GM12878 (cell line): ENCODE measurements around the gene RTCA. TPM values are rescaled to one million over a fixed set of nuclear protein-coding genes. Genes with fewer than 3 reads are reported as not detected.

Experiments used
- ATAC-seq: fragments of 200-7000 bp; cut with Tn5 transposase; 3 replicates; pipeline ENCODE4 v1.9.1; 2020; ENCODE audit warnings: mild to moderate bottlenecking, moderate library complexity
- BruUV-seq: library from RNA; stranded (reverse); fragments of 400-500 nt; replicated peaks from 2 replicates; lab custom pipeline; 2021; lab: Mats Ljungman, UMichigan
- CTCF ChIA-PET: fragments of 300-600 bp; sonication (Branson Sonifier 250); formaldehyde crosslinking; extraction: SDS; loops from one replicate; lab custom pipeline; 2021; ENCODE audit warnings: inconsistent platforms; lab: Yijun Ruan, JAX
- POLR2A ChIA-PET: fragments of 350-600 bp; formaldehyde crosslinking; extraction: SDS; loops from one replicate; lab custom pipeline; 2021; ENCODE audit warnings: inconsistent platforms; lab: Charles Lee
- RAD21 ChIA-PET: fragments of 300-600 bp; sonication (Branson Sonifier 250); formaldehyde crosslinking; loops from one replicate; lab custom pipeline; 2023; ENCODE audit warnings: antibody characterized with exemption; ENCODE audit not compliant: unreplicated experiment; lab: Charles Lee
- SMC1A ChIA-PET: fragments of 300-600 bp; sonication (Branson Sonifier 250); formaldehyde crosslinking; loops from one replicate; lab custom pipeline; 2023; ENCODE audit not compliant: unreplicated experiment, uncharacterized antibody; lab: Charles Lee
- DNase-seq: peaks from one replicate; pipeline ENCODE4 v3.0.0-alpha.2; 2011; ENCODE audit warnings: low read depth, low spot score
- FAIRE-seq: peaks from 3 replicates; lab custom pipeline; 2011; peaks lifted over from hg19 to GRCh38; lab: Jason Lieb, UNC
- H2AFZ ChIP-seq: 2 replicates; pipeline ENCODE4 v1.6.0; 2011; ENCODE audit warnings: low read depth, low read length, control low read depth; ENCODE audit not compliant: control insufficient read depth
- H3K27ac ChIP-seq: 2 replicates; pipeline ENCODE4 v1.5.1; 2011; ENCODE audit warnings: control low read depth; ENCODE audit not compliant: control insufficient read depth, insufficient read depth
- H3K27me3 ChIP-seq, 2 experiments: replicated peaks in 1 of 2; 2 replicates each; pipeline versions ENCODE4 v1.6.0 to v1.6.1; 2011; ENCODE audit warnings: low read length in 1 of 2; ENCODE audit not compliant: control insufficient read depth in 2 of 2, insufficient read depth in 2 of 2
- H3K36me3 ChIP-seq, 2 experiments: 2 replicates each; pipeline ENCODE4 v1.5.1; 2011; ENCODE audit warnings: low read length in 1 of 2; ENCODE audit not compliant: control insufficient read depth in 2 of 2, insufficient read depth in 2 of 2
- H3K4me1 ChIP-seq: 2 replicates; pipeline ENCODE4 v1.6.1; 2011; ENCODE audit warnings: mild to moderate bottlenecking, low read length, moderate library complexity, mixed read lengths; ENCODE audit not compliant: control insufficient read depth, insufficient read depth
- H3K4me2 ChIP-seq: 2 replicates; pipeline ENCODE4 v1.6.0; 2011; ENCODE audit warnings: control low read depth; ENCODE audit not compliant: control insufficient read depth, insufficient read depth
- H3K4me3 ChIP-seq: fragments of 200-600 bp; sonication (generic); 2 replicates; pipeline ENCODE4 v1.5.1; 2016
- H3K79me2 ChIP-seq: 2 replicates; pipeline ENCODE4 v1.6.0; 2011; ENCODE audit warnings: low read length; ENCODE audit not compliant: control insufficient read depth, insufficient read depth
- H3K9ac ChIP-seq: 2 replicates; pipeline ENCODE4 v1.8.0; 2011; ENCODE audit warnings: low read length, control low read depth, mixed read lengths; ENCODE audit not compliant: control insufficient read depth, insufficient read depth
- H3K9me3 ChIP-seq: replicated peaks from 3 replicates; pipeline ENCODE4 v1.5.1; 2011; ENCODE audit warnings: mild to moderate bottlenecking, low read length; ENCODE audit not compliant: control insufficient read depth, insufficient read depth
- H4K20me1 ChIP-seq: 2 replicates; pipeline ENCODE4 v1.6.0; 2011; ENCODE audit not compliant: control insufficient read depth, insufficient read depth
- ATF7 ChIP-seq: fragments of 450-650 bp; IDR thresholded peaks from 2 replicates; pipeline ENCODE4 v1.6.1; 2016; ENCODE audit warnings: low read depth, mild to moderate bottlenecking
- BACH1 ChIP-seq: fragments of 450-650 bp; IDR thresholded peaks from 2 replicates; pipeline ENCODE4 v1.6.1; 2017; ENCODE audit warnings: mild to moderate bottlenecking, borderline replicate concordance
- CREB1 ChIP-seq: IDR thresholded peaks from 2 replicates; pipeline ENCODE4 v1.6.1; 2012; ENCODE audit warnings: low read depth, mild to moderate bottlenecking, inconsistent platforms
- EP300 ChIP-seq, 2 experiments: fragments of 150-350 bp in 1 of 2; IDR thresholded peaks; 2 replicates each; pipeline ENCODE4 v1.6.1; 2011 to 2012; ENCODE audit warnings: low read depth in 2 of 2, low read length in 2 of 2, borderline replicate concordance in 1 of 2, improper control_type of control experiment in 1 of 2, inconsistent platforms in 1 of 2; ENCODE audit not compliant: control insufficient read depth in 1 of 2
- FOXK2 ChIP-seq: fragments of 450-650 bp; IDR thresholded peaks from 2 replicates; pipeline ENCODE4 v1.6.1; 2017; ENCODE audit warnings: mild to moderate bottlenecking, moderate library complexity
- GABPA ChIP-seq: IDR thresholded peaks from 2 replicates; pipeline ENCODE4 v1.6.1; 2014; ENCODE audit warnings: antibody characterized with exemption, low read depth, mild to moderate bottlenecking, inconsistent platforms
- HDAC2 ChIP-seq: fragments of 200-600 bp; sonication (generic); IDR thresholded peaks from 2 replicates; pipeline ENCODE4 v1.6.1; 2017
- HDGF ChIP-seq: fragments of 450-650 bp; IDR thresholded peaks from 2 replicates; pipeline ENCODE4 v1.6.1; 2016; ENCODE audit warnings: antibody characterized with exemption
- MEF2B ChIP-seq: fragments of 450-650 bp; IDR thresholded peaks from 2 replicates; pipeline ENCODE4 v1.6.1; 2018; ENCODE audit warnings: mild to moderate bottlenecking, moderate library complexity; ENCODE audit not compliant: partially characterized antibody, poor library complexity, severe bottlenecking
- YBX1 ChIP-seq: fragments of 450-650 bp; IDR thresholded peaks from 2 replicates; pipeline ENCODE4 v1.6.1; 2016; ENCODE audit warnings: antibody characterized with exemption
- ZNF592 ChIP-seq: fragments of 450-650 bp; IDR thresholded peaks from 2 replicates; pipeline ENCODE4 v1.6.1; 2017; ENCODE audit warnings: mild to moderate bottlenecking, moderate library complexity
- ZNF622 ChIP-seq: fragments of 450-650 bp; IDR thresholded peaks from 2 replicates; pipeline ENCODE4 v1.6.1; 2017; ENCODE audit warnings: mild to moderate bottlenecking, inconsistent platforms
- ZZZ3 ChIP-seq: IDR thresholded peaks from 2 replicates; pipeline ENCODE4 v1.6.1; 2011; ENCODE audit warnings: low read depth; ENCODE audit not compliant: control insufficient read depth, insufficient read length
- WGBS: methylation state at CpG from one replicate; pipeline ENCODE4 v1.1.6; 2016; ENCODE audit warnings: low lambda C conversion rate; ENCODE audit not compliant: insufficient replicate concordance, insufficient coverage; ENCODE audit errors: missing lambda C conversion rate; 5-methylcytosine and 5-hydroxymethylcytosine counted together
- in situ Hi-C: fragments of 300-500 bp; cut with MboI; formaldehyde crosslinking; loops from 9 replicates; pipeline ENCODE4 v1.14.3; 2018; ENCODE audit warnings: mixed read lengths
- intact Hi-C: fragments of 100-400 bp; cut with micrococcal nuclease; formaldehyde crosslinking; loops from one replicate; pipeline ENCODE4 v1.14.2; 2022; ENCODE audit not compliant: unreplicated experiment
- polyA plus RNA-seq, 11 experiments: library from polyadenylated mRNA; depleted of rRNA in 4 of 11; unstranded in 6 of 11; stranded (reverse) in 5 of 11; fragments of >200 nt; fragmentation: Nextera tagmentation in 4 of 11; fragmentation: Illumina TruSeq in 1 of 11; extraction: Ambion mirVana in 4 of 11; extraction: Trizol in 1 of 11; gene quantifications; 1 replicate in 1 of 11; 2 replicates in 10 of 11; pipeline versions ENCODE4 v1.2.1 to v1.2.3, GENCODE V29; 2011 to 2016; ENCODE audit warnings: inconsistent platforms in 2 of 11, missing spikeins in 2 of 11, low read depth in 1 of 11
- total RNA-seq, 4 experiments: library from RNA; depleted of rRNA in 3 of 4; stranded (reverse); fragments of >200 nt in 3 of 4; fragmentation: Illumina TruSeq in 1 of 4; extraction: Trizol in 1 of 4; gene quantifications; 2 replicates each; pipeline versions ENCODE4 v1.2.1 to v1.2.3, GENCODE V29; 2013 to 2021
- TF ChIP-seq, protein P1 (sequence below): IDR thresholded peaks from 2 replicates; pipeline ENCODE4 v1.6.1; 2012; ENCODE audit warnings: improper control_type of control experiment, low read depth, low read length; ENCODE audit not compliant: insufficient replicate concordance

The RTCA gene
- total and polyA plus RNA-seq, 10 of the 15 experiments (the other 5 are each of a cell fraction or from before 2014, with no cell fraction given), result 10.3 to 63.5 (median 37.3) TPM

GRCh38 chr1:100266741-100267140 lies 725 bp downstream of the RTCA start:
- no peak for TF ChIP-seq GABPA
- no peak for TF ChIP-seq MEF2B
- TF ChIP-seq YBX1, result no peak
- no peak for TF ChIP-seq HDAC2
- no peak for TF ChIP-seq BACH1
- no peak for TF ChIP-seq ATF7
- TF ChIP-seq CREB1, result no peak
- TF ChIP-seq EP300 (IDR thresholded peaks at IDR 0.05; ENCODE audit: borderline replicate concordance in 1 of 2, control insufficient read depth in 1 of 2, low read depth in 2 of 2, low read length in 2 of 2), result no peak
- no peak for TF ChIP-seq ZNF622
- TF ChIP-seq FOXK2, result no peak
- no peak for TF ChIP-seq ZNF592
- TF ChIP-seq HDGF, result no peak
- no peak for TF ChIP-seq ZZZ3
- TF ChIP-seq, protein P1, sequence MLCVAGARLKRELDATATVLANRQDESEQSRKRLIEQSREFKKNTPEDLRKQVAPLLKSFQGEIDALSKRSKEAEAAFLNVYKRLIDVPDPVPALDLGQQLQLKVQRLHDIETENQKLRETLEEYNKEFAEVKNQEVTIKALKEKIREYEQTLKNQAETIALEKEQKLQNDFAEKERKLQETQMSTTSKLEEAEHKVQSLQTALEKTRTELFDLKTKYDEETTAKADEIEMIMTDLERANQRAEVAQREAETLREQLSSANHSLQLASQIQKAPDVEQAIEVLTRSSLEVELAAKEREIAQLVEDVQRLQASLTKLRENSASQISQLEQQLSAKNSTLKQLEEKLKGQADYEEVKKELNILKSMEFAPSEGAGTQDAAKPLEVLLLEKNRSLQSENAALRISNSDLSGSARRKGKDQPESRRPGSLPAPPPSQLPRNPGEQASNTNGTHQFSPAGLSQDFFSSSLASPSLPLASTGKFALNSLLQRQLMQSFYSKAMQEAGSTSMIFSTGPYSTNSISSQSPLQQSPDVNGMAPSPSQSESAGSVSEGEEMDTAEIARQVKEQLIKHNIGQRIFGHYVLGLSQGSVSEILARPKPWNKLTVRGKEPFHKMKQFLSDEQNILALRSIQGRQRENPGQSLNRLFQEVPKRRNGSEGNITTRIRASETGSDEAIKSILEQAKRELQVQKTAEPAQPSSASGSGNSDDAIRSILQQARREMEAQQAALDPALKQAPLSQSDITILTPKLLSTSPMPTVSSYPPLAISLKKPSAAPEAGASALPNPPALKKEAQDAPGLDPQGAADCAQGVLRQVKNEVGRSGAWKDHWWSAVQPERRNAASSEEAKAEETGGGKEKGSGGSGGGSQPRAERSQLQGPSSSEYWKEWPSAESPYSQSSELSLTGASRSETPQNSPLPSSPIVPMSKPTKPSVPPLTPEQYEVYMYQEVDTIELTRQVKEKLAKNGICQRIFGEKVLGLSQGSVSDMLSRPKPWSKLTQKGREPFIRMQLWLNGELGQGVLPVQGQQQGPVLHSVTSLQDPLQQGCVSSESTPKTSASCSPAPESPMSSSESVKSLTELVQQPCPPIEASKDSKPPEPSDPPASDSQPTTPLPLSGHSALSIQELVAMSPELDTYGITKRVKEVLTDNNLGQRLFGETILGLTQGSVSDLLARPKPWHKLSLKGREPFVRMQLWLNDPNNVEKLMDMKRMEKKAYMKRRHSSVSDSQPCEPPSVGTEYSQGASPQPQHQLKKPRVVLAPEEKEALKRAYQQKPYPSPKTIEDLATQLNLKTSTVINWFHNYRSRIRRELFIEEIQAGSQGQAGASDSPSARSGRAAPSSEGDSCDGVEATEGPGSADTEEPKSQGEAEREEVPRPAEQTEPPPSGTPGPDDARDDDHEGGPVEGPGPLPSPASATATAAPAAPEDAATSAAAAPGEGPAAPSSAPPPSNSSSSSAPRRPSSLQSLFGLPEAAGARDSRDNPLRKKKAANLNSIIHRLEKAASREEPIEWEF, result no peak
- TF ChIP-seq, all 136 proteins: peak for 0
- peak overlapping the region; percentile 95 for H2AFZ ChIP-seq
- H3K27me3 ChIP-seq, result no peaks in the 10 kb centered on the region
- intact Hi-C loops, result loop anchor here (1.0 to 5.0 kb wide), 2 partner anchors 85 to 229 kb away; a partner anchor contains a TSS
- H3K4me1 ChIP-seq, result peaks cover 2% of the 10 kb centered on the region; the same call in 1 of the 2 replicates
- peak overlapping the region; percentile 100 for H3K4me3 ChIP-seq
- peaks cover 2 to 23% of the 10 kb centered on the region in 2 experiments for H3K36me3 ChIP-seq
- ChIA-PET RAD21 (interaction anchor here (1.2 to 2.9 kb wide), 5 partner anchors 17 to 229 kb away, joined by 4 to 22 read pairs (median 10); partner anchors contain the start of genes CDC14A and DBT), SMC1A (interaction anchor here (0.6 to 3.7 kb wide), 13 partner anchors 17 to 453 kb away, joined by 3 to 32 read pairs (median 4); partner anchors contain the start of genes CDC14A, DBT, SASS6 and TRMT13), POLR2A (interaction anchor here (0.6 to 2.9 kb wide), 8 partner anchors 16 to 213 kb away, joined by 3 to 24 read pairs (median 4); partner anchors contain the start of gene DBT), CTCF (interaction anchor here (1.2 to 3.4 kb wide), 6 partner anchors 17 to 192 kb away, joined by 4 to 18 read pairs (median 10); partner anchors contain the start of genes CDC14A and DBT)
- peak overlapping the region; percentile 73 for H3K27ac ChIP-seq
- H3K79me2 ChIP-seq, result peaks cover 26% of the 10 kb centered on the region
- TSS peak; percentile 74 for BruUV-seq
- in situ Hi-C loops, result no loop called here
- H4K20me1 ChIP-seq, result no peaks in the 10 kb centered on the region; the same call in 1 of the 2 replicates
- peak overlapping the region; percentile 93 for H3K9ac ChIP-seq
- FAIRE-seq, result no peak
- H3K9me3 ChIP-seq, result no peaks in the 10 kb centered on the region
- peak overlapping the region; percentile 58 for H3K4me2 ChIP-seq
- DNase-seq, result no peak
- WGBS, result under 1% methylated on average over 8 of the region's 8 CpGs
- ATAC-seq, result peak; percentile 58
